Mesenchymal stem cell (in vitro differentiated cells and primary cell): ENCODE measurements around the gene ZNF84.

Experiments
- DNase-seq: peaks from one replicate; pipeline ENCODE4 v3.0.0-alpha.2; 2013
- H2AFZ ChIP-seq: one replicate; pipeline ENCODE4 v1.6.1; 2013; ENCODE audit warnings: low read depth, mild to moderate bottlenecking, control low read depth, inconsistent platforms, low read length, moderate library complexity
- H2AK5ac ChIP-seq: 2 replicates; pipeline ENCODE4 v1.6.1; 2013; ENCODE audit warnings: low read length, moderate library complexity, mild to moderate bottlenecking, inconsistent platforms; ENCODE audit not compliant: severe bottlenecking
- H2BK120ac ChIP-seq: one replicate; pipeline ENCODE4 v1.6.1; 2013; ENCODE audit warnings: low read depth, mild to moderate bottlenecking, inconsistent platforms, low read length, moderate library complexity
- H2BK12ac ChIP-seq, 2 experiments: one replicate each; pipeline ENCODE4 v1.6.1; 2013; ENCODE audit warnings: inconsistent platforms in 2 of 2, low read length in 2 of 2, mild to moderate bottlenecking in 2 of 2, moderate library complexity in 2 of 2, control low read depth in 1 of 2
- H2BK15ac ChIP-seq: one replicate; pipeline ENCODE4 v1.6.1; 2013; ENCODE audit warnings: mild to moderate bottlenecking, low read depth, inconsistent platforms; ENCODE audit not compliant: poor library complexity, severe bottlenecking
- H2BK5ac ChIP-seq: 2 replicates; pipeline ENCODE4 v1.6.1; 2013; ENCODE audit warnings: low read depth, mild to moderate bottlenecking, low read length, control low read depth, inconsistent platforms; ENCODE audit not compliant: poor library complexity, severe bottlenecking
- H3K14ac ChIP-seq, 2 experiments: one replicate each; pipeline ENCODE4 v1.6.1; 2013; ENCODE audit warnings: inconsistent platforms in 2 of 2, low read length in 2 of 2, control low read depth in 1 of 2, mild to moderate bottlenecking in 1 of 2, moderate library complexity in 1 of 2
- H3K18ac ChIP-seq, 2 experiments: one replicate each; pipeline ENCODE4 v1.6.1; 2013; ENCODE audit warnings: inconsistent platforms in 2 of 2, low read length in 2 of 2, control low read depth in 1 of 2, low read depth in 1 of 2, mild to moderate bottlenecking in 1 of 2
- H3K23ac ChIP-seq, 2 experiments: one replicate each; pipeline ENCODE4 v1.6.1; 2013; ENCODE audit warnings: inconsistent platforms in 2 of 2, low read length in 2 of 2, mild to moderate bottlenecking in 2 of 2, moderate library complexity in 2 of 2, control low read depth in 1 of 2
- H3K27ac ChIP-seq: 2 replicates; pipeline ENCODE4 v1.5.1; 2013; ENCODE audit warnings: mild to moderate bottlenecking, moderate library complexity, low read length, control low read depth, inconsistent platforms; ENCODE audit not compliant: poor library complexity, severe bottlenecking
- H3K27me3 ChIP-seq, 2 experiments: 2 replicates each; pipeline versions ENCODE4 v1.6.1 to v1.7.0; 2013; ENCODE audit warnings: low read length in 2 of 2, mild to moderate bottlenecking in 2 of 2, moderate library complexity in 2 of 2, control low read depth in 1 of 2, inconsistent platforms in 1 of 2; ENCODE audit not compliant: control insufficient read depth in 1 of 2, insufficient read depth in 1 of 2
- H3K36me3 ChIP-seq, 2 experiments: 2 replicates each; pipeline versions ENCODE4 v1.6.1 to v1.7.0; 2013; ENCODE audit warnings: low read length in 2 of 2, control low read depth in 1 of 2, inconsistent platforms in 1 of 2, low read depth in 1 of 2, mild to moderate bottlenecking in 1 of 2; ENCODE audit not compliant: insufficient read depth in 2 of 2, control insufficient read depth in 1 of 2
- H3K4ac ChIP-seq, 2 experiments: one replicate each; pipeline ENCODE4 v1.6.1; 2013; ENCODE audit warnings: inconsistent platforms in 2 of 2, low read length in 2 of 2, mild to moderate bottlenecking in 2 of 2, moderate library complexity in 2 of 2, control low read depth in 1 of 2, low read depth in 1 of 2
- H3K4me1 ChIP-seq: 2 replicates; pipeline ENCODE4 v1.6.1; 2013; ENCODE audit warnings: low read depth, low read length, control low read depth; ENCODE audit not compliant: control insufficient read depth, insufficient read depth
- H3K4me2 ChIP-seq: 2 replicates; pipeline ENCODE4 v1.6.1; 2013; ENCODE audit warnings: low read length, mild to moderate bottlenecking, inconsistent platforms; ENCODE audit not compliant: poor library complexity, severe bottlenecking
- H3K4me3 ChIP-seq, 2 experiments: 2 replicates each; pipeline versions ENCODE4 v1.5.1 to v1.7.0; 2013; ENCODE audit warnings: low read length in 2 of 2, mild to moderate bottlenecking in 2 of 2, control low read depth in 1 of 2, low read depth in 1 of 2; ENCODE audit not compliant: insufficient read depth in 1 of 2
- H3K79me1 ChIP-seq: replicated peaks from 2 replicates; pipeline ENCODE4 v1.6.1; 2013; ENCODE audit warnings: mild to moderate bottlenecking, control low read depth, low read length, inconsistent platforms; ENCODE audit not compliant: poor library complexity, severe bottlenecking
- H3K9ac ChIP-seq: 2 replicates; pipeline ENCODE4 v1.7.0; 2013; ENCODE audit warnings: mild to moderate bottlenecking, low read length, moderate library complexity
- H3K9me3 ChIP-seq: 2 replicates; pipeline ENCODE4 v1.7.0; 2013; ENCODE audit warnings: mild to moderate bottlenecking, low read length; ENCODE audit not compliant: control insufficient read depth
- H4K8ac ChIP-seq: one replicate; pipeline ENCODE4 v1.6.1; 2013; ENCODE audit warnings: inconsistent platforms, mild to moderate bottlenecking, low read length, moderate library complexity
- H4K91ac ChIP-seq: one replicate; pipeline ENCODE4 v1.6.1; 2013; ENCODE audit warnings: mild to moderate bottlenecking, low read length, inconsistent platforms
- whole genome bisulfite sequencing: methylation state at CpG from one replicate; pipeline ENCODE4 v1.1.7; 2013; ENCODE audit warnings: mixed read lengths; 5-methylcytosine and 5-hydroxymethylcytosine counted together

The ZNF84 gene

GRCh38 chr12:133058203-133059113 is 21.1 kb downstream of the ZNF84 start:
- no peaks in the 10 kb centered on the region for H3K4me1 ChIP-seq
- H2AFZ ChIP-seq, result no peak overlapping the region
- no peak overlapping the region for H3K14ac ChIP-seq
- 100% methylated on average over 6 of the region's 8 CpGs for WGBS
- H3K9ac ChIP-seq, result no peak overlapping the region
- H3K27me3 ChIP-seq, result no peaks in the 10 kb centered on the region
- no peak overlapping the region for H4K91ac ChIP-seq
- H2BK12ac ChIP-seq, result no peak overlapping the region
- no peak overlapping the region for H2BK5ac ChIP-seq
- peaks cover 3% of the 10 kb centered on the region for H3K79me1 ChIP-seq
- H3K4ac ChIP-seq, result no peak overlapping the region
- H3K18ac ChIP-seq, result no peak overlapping the region
- H3K36me3 ChIP-seq, result peaks cover 22 to 80% of the 10 kb centered on the region in 2 experiments
- peak; percentile 19 for DNase-seq
- no peak overlapping the region for H3K4me2 ChIP-seq
- no peak overlapping the region for H2AK5ac ChIP-seq
- no peak overlapping the region for H2BK120ac ChIP-seq
- peak overlapping the region in 1 of 2 experiments; percentile 61 for H3K4me3 ChIP-seq
- H3K23ac ChIP-seq, result no peak overlapping the region
- no peak overlapping the region for H3K27ac ChIP-seq
- no peak overlapping the region for H2BK15ac ChIP-seq
- H3K9me3 ChIP-seq, result peaks cover 98% of the 10 kb centered on the region
- no peak overlapping the region for H4K8ac ChIP-seq

DNA sequence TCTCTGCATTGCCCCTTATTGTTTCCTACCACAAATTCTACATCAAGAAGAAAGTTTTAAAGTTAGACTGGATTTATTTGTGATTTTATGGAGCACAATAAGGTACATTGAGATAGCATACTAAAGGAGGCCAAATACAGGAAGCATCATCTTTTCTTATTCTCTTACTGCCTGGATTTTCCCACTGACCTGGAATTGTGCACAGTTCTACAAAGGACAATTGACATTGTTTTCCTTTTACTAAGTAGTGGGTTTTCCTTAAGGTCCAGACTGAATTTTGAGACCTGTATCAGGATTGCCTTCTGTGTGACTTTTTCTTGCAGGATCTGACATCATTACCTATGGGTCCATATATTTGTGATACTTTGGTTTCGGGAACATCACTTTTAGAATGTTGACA is 24.6 kb downstream of the ZNF84 start:
- no peaks in the 10 kb centered on the region for H3K27me3 ChIP-seq
- WGBS, result 94% methylated on average over 1 of the region's 1 CpG
- DNase-seq, result no peak
- no peak overlapping the region for H3K18ac ChIP-seq
- H2AK5ac ChIP-seq, result no peak overlapping the region
- H3K4ac ChIP-seq, result no peak overlapping the region
- no peaks in the 10 kb centered on the region for H3K79me1 ChIP-seq
- no peak overlapping the region for H3K27ac ChIP-seq
- no peak overlapping the region for H2BK120ac ChIP-seq
- peak overlapping the region in 1 of 2 experiments; percentile 61 for H3K4me3 ChIP-seq
- no peaks in the 10 kb centered on the region for H3K4me1 ChIP-seq
- H4K91ac ChIP-seq, result no peak overlapping the region
- H2AFZ ChIP-seq, result no peak overlapping the region
- no peak overlapping the region for H2BK15ac ChIP-seq
- H4K8ac ChIP-seq, result no peak overlapping the region
- peaks cover 14 to 49% of the 10 kb centered on the region in 2 experiments for H3K36me3 ChIP-seq
- H2BK5ac ChIP-seq, result no peak overlapping the region
- no peak overlapping the region for H3K23ac ChIP-seq
- no peak overlapping the region for H3K4me2 ChIP-seq
- peaks cover 98% of the 10 kb centered on the region for H3K9me3 ChIP-seq
- H3K14ac ChIP-seq, result no peak overlapping the region
- H3K9ac ChIP-seq, result no peak overlapping the region
- H2BK12ac ChIP-seq, result no peak overlapping the region

- H2BK5ac ChIP-seq, result no peak overlapping the region
- H2BK12ac ChIP-seq, result no peak overlapping the region
- peaks cover 8 to 33% of the 10 kb centered on the region in 2 experiments for H3K36me3 ChIP-seq
- no peak overlapping the region for H3K18ac ChIP-seq
- H3K4me1 ChIP-seq, result no peaks in the 10 kb centered on the region
- no peak overlapping the region for H4K91ac ChIP-seq
- peak overlapping the region in 1 of 2 experiments; percentile 61 for H3K4me3 ChIP-seq
- no peak overlapping the region for H2BK15ac ChIP-seq
- H3K23ac ChIP-seq, result no peak overlapping the region
- H2AFZ ChIP-seq, result no peak overlapping the region
- H2BK120ac ChIP-seq, result no peak overlapping the region
- H3K9me3 ChIP-seq, result peaks cover 98% of the 10 kb centered on the region
- H3K14ac ChIP-seq, result no peak overlapping the region
- WGBS, result 93% methylated on average over 1 of the region's 1 CpG
- no peak overlapping the region for H3K27ac ChIP-seq
- H3K4ac ChIP-seq, result no peak overlapping the region
- H2AK5ac ChIP-seq, result no peak overlapping the region
- H3K9ac ChIP-seq, result no peak overlapping the region
- no peak overlapping the region for H3K4me2 ChIP-seq
- H3K27me3 ChIP-seq, result no peaks in the 10 kb centered on the region
- no peak overlapping the region for H4K8ac ChIP-seq
- no peaks in the 10 kb centered on the region for H3K79me1 ChIP-seq
- DNase-seq, result no peak
These were observed 26.2 kb downstream of the ZNF84 start for GRCh38 chr12:133063556-133063955.

DNA sequence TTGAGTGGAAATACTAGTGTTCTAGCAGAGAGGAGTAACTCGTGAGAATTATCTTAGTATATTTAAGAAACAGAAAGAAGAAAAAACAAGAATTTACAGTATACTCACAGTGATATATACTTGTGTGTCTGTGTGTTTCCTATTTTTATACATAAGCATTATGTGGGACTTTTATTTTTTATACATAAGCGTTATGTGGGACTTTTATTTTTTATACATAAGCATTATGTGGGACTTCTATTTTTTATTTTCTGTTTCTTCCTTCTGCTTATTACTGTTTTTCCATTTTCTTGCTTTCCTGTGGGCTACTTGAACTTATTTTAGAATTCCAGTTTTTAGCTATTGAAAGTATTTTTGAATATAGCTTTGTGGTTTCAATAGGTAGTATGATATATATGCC is 36.5 kb downstream of the ZNF84 start:
- no peak overlapping the region for H2BK15ac ChIP-seq
- H3K9me3 ChIP-seq, result peaks cover 81% of the 10 kb centered on the region
- no peak overlapping the region for H3K14ac ChIP-seq
- H4K91ac ChIP-seq, result no peak overlapping the region
- H2AFZ ChIP-seq, result no peak overlapping the region
- no peak overlapping the region for H4K8ac ChIP-seq
- H2AK5ac ChIP-seq, result no peak overlapping the region
- H3K9ac ChIP-seq, result no peak overlapping the region
- no peak overlapping the region for H3K4me2 ChIP-seq
- H3K36me3 ChIP-seq, result no peaks in the 10 kb centered on the region
- no peak overlapping the region for H2BK5ac ChIP-seq
- no peak overlapping the region for H3K4me3 ChIP-seq
- no peak overlapping the region for H3K23ac ChIP-seq
- H3K27ac ChIP-seq, result no peak overlapping the region
- H3K27me3 ChIP-seq, result no peaks in the 10 kb centered on the region
- H2BK120ac ChIP-seq, result no peak overlapping the region
- H3K79me1 ChIP-seq, result no peaks in the 10 kb centered on the region
- DNase-seq, result no peak
- H3K4ac ChIP-seq, result no peak overlapping the region
- no peaks in the 10 kb centered on the region for H3K4me1 ChIP-seq
- H3K18ac ChIP-seq, result no peak overlapping the region
- no CpG with 5 or more reads among the region's 2 CpGs for WGBS
- H2BK12ac ChIP-seq, result no peak overlapping the region
